NCI-H526 (cell line): ENCODE data around the gene USP47.

Experiments
- DNase-seq, 2 experiments: peaks; one replicate each; lab custom pipeline; 2025; lab: John Stamatoyannopoulos, UW

The USP47 gene

GRCh38 chr11:11942668-11943067 lies 100.9 kb downstream of the USP47 start:
- no peak for DNase-seq

DNA sequence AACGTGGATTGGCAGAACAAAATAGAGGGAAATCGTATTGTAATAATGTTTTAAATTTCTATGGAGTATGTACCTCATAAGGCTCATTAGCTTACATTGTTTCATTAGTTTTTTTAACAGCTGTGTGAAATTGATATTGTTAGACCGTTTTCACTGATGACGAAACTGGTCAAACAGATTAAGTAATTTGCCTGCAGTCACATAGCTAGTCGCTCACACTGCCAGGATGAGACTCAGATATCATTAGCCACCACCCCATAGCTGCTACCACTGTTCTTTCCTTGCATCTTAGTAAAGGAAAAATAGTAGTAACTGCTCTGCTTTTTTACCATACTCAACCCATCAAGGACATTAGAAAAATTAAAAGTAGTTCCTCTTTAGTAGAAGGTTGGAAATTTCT lies 102.7 kb downstream of the USP47 start:
- peak in 1 of 2 experiments; percentile 5 for DNase-seq

DNA sequence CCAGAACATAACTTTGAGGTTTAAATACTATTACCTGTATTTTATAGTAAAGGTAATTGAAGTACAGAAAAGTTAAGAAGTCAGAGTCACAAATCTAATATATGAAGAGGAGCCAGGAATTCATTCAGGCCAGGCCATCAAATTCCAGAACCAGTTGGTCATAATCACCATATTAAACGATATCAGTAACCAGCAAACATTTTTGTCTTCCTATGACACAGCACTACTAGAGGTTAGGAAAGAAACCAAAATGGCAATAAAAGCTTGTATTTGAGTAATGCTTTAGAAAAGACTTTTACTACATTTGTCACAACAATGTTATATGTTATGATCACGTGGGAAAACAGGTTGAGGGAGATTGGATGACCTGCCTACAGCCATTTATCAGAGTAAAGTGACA lies 104.4 kb downstream of the USP47 start:
- no peak for DNase-seq

DNA sequence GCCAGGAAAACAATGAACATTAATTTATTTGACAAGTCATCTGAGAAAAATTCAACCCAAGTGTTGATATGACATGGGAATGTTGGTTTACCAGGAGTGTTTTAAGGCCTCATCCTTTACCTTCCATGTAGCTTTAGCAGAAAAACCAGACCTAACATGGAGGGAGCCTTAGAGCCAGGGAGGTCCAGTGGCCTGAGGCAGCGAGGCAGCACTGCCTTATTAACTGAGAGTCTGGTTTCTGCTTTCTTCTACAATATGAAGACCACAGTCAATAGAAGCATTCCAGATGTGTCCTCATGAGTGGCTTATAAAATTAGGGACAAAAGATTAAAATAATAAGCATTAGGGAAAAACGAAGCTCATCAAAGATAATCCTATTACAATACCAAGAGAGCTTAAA lies 105.1 kb downstream of the USP47 start:
- DNase-seq = no peak

DNA sequence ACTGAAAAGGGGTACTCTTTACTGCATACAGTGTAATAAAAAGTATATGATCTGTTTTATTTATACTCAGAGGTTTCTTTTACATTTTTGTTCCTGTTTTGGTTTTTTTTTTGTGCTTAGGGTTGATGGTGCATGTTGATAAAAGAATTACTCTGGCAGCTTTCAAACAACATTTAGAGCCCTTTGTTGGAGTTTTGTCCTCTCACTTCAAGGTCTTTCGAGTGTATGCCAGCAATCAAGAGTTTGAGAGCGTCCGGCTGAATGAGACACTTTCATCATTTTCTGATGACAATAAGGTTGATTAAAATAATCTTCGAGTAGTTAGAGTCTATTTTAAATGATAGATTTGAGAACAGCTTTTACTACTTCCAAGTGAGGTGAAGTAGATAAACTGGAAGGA lies 106.1 kb downstream of the USP47 start:
- no peak for DNase-seq

- DNase-seq = no peak
These were observed 106.6 kb downstream of the USP47 start for GRCh38 chr11:11948242-11948947.

GRCh38 chr11:11949482-11949881 lies 107.7 kb downstream of the USP47 start:
- no peak for DNase-seq

GRCh38 chr11:11952036-11952435 lies 110.3 kb downstream of the USP47 start:
- DNase-seq = no peak

- no peak for DNase-seq
These were observed 114.2 kb downstream of the USP47 start for GRCh38 chr11:11956006-11956405.

GRCh38 chr11:11958403-11959231 lies 116.8 kb downstream of the USP47 start:
- DNase-seq = no peak

DNA sequence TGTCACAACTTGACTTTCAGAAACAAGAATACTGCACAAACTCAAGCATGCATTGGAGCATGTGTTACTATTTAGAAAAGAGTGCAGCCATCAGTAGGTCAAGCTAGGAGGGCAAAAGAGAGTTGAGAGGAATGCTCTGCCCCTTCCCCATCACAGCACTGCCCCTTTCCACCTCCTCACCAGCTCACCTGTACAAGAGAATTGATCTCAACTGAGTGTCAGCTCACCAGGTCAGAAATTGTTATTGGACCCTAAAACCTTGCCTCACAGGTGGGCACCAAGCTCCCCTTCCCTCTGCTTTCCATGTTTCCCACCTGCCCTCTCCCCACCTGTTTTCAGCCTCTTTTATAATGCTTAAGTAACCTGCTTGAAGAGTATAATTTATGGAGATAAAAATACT lies 117.8 kb downstream of the USP47 start:
- no peak for DNase-seq

- peak; percentile 11 to 18 for DNase-seq
These were observed 118.9 kb downstream of the USP47 start for GRCh38 chr11:11960687-11961086.

DNA sequence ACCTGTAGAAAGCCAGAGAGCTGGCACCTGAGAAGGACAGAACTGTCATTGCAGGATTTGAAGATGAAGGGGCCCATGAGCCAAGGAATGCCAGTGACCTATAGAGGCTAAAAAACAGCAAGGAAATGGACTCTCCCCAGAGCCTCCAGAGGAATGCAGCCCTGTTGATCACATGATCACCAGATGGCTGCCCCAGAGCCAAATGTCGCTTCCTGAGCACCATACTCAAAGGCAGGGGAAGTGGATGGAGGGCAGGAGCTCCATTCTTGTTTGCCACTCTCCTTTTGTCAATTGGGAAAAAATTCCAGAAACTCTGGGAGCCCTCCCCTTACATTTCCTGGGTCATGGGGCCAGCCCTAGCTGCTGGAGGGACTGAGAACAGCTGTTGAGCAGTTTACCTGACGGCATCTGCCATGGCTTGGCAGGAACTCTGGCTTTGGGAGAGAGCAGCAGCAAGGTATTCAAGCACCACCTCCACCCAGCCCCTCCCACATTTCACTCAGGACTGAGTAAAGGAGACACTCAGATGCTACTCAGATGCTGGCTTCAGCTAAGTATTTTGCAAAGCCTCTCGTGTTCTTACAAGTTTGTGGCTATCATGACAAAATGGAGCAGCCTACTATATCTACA lies 119.7 kb downstream of the USP47 start:
- DNase-seq = no peak

DNA sequence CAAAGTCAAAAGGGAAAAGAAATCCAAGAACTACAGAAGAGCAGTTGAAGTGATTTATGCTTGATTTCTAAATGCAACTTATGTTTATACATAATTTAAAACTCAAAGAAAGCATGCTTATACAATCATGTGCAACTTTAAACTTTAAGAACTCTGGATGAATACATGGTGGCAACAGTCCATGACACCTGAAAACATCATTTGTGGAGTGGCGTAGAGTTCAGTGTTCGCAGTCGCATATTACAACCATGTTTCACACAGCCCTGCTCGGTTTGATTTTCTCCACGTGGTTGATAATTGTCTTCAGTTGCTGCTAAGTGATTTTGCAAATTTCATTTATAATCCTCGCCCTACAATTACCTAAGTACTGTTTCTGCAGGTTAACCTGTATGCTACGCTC lies 121.3 kb downstream of the USP47 start:
- no peak for DNase-seq

- DNase-seq = no peak
These were observed 122.3 kb downstream of the USP47 start for GRCh38 chr11:11963842-11964773.

- DNase-seq = no peak
These were observed 123.0 kb downstream of the USP47 start for GRCh38 chr11:11964774-11965150.

GRCh38 chr11:11965192-11965591 lies 123.4 kb downstream of the USP47 start:
- no peak for DNase-seq

DNA sequence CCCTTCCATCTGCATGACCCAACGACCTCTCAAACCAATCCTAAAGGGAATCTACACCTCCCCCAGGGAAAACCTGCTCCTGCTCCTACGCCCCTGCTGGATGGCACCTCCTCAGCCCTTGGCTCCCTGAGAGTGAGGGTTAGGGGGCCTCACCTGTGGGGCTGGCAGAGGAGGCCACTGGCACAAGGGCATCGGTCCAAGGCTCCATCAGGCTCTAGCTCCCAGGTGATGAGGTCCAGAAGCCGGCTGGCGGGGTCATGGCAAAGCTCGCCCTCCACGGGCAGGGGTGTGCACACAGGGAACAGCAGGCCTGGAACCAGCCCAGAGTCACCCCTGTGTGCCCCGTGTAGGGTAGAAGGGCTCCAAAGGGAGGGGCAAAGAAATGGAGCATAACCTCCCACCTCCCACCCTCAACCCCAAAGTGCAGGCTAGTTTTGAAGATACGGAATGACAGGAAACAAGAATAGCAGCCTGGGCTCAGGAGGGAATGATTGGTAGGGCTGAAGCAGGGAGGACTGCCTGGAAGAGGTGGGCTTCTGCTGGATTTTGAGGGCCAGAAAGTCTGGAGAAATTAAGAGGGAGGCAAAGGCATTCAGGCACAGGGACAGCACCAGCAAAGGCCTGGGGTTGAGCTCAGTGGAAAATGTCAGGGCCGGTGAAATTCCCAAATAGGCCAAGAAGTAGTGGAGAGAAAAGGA lies 124.0 kb downstream of the USP47 start:
- no peak for DNase-seq

DNA sequence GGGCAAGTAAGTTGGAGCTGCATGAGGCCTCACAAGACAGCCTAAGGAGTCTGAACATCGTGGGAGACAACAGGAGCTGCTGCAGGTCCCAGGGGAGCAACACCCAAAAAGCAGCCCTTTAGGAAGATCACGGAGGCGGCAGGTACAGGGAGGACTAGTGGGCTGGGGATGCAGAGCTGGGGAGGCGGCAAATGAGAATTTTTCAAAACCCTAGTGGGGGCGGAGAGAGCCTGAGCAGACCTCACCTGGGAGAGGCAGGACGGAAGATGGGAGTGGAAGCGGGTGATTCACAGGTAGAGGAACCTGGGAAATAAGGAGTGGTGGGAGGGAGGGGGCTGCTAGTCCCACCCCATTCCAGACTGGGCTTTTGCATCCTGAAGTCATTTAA lies 124.6 kb downstream of the USP47 start:
- no peak for DNase-seq

GRCh38 chr11:11966826-11967668 lies 125.3 kb downstream of the USP47 start:
- DNase-seq = peak; percentile 52 to 93
